Measurements from ENCODE around the gene SLC1A5.

SLC1A5 gene

GRCh38 chr19:46739290-46739771, 49.1 kb downstream of the SLC1A5 start:
- no peak for DNase-seq

GRCh38 chr19:46737761-46738171, 50.6 kb downstream of the SLC1A5 start:
- DNase-seq, result no peak

GRCh38 chr19:46737298-46737654, 51.1 kb downstream of the SLC1A5 start:
- no peak for DNase-seq

- no peak for DNase-seq
Observed at GRCh38 chr19:46736531-46737297, 51.7 kb downstream of the SLC1A5 start.

- no peak for DNase-seq
Observed at GRCh38 chr19:46733690-46734292, 54.6 kb downstream of the SLC1A5 start.

GRCh38 chr19:46732966-46733689, 55.3 kb downstream of the SLC1A5 start:
- DNase-seq, result no peak

GRCh38 chr19:46732172-46732938, 56.0 kb downstream of the SLC1A5 start:
- DNase-seq, result no peak

- no peak for DNase-seq
Observed at GRCh38 chr19:46731584-46731983, 56.8 kb downstream of the SLC1A5 start.

GRCh38 chr19:46731007-46731501, 57.3 kb downstream of the SLC1A5 start:
- no peak for DNase-seq

- DNase-seq, result no peak
Observed at GRCh38 chr19:46730595-46730994, 57.8 kb downstream of the SLC1A5 start.

- no peak for DNase-seq
Observed at GRCh38 chr19:46730187-46730586, 58.2 kb downstream of the SLC1A5 start.

GRCh38 chr19:46729696-46730095, 58.7 kb downstream of the SLC1A5 start:
- no peak for DNase-seq

GRCh38 chr19:46728693-46729339, 59.6 kb downstream of the SLC1A5 start:
- no peak for DNase-seq

- no peak for DNase-seq
Observed at GRCh38 chr19:46728208-46728607, 60.2 kb downstream of the SLC1A5 start.

- DNase-seq, result no peak
Observed at GRCh38 chr19:46727757-46728156, 60.6 kb downstream of the SLC1A5 start.

GRCh38 chr19:46726971-46727501, 61.4 kb downstream of the SLC1A5 start:
- no peak for DNase-seq

- no peak for DNase-seq
Observed at GRCh38 chr19:46726551-46726950, 61.8 kb downstream of the SLC1A5 start.

GRCh38 chr19:46725859-46726393, 62.5 kb downstream of the SLC1A5 start:
- DNase-seq, result no peak

GRCh38 chr19:46725036-46725820, 63.2 kb downstream of the SLC1A5 start:
- no peak for DNase-seq

Data from NCI-H1048 (cell line).